Gastroesophageal sphincter (tissue), 3 donors: Measurements from ENCODE around the gene SAMD5.

Source experiments
- CTCF ChIP-seq, 4 experiments: fragments of 200-600 bp in 2 of 4; fragments of 450-650 bp in 2 of 4; sonication (generic) in 1 of 4; IDR thresholded peaks; one replicate each; pipeline ENCODE4 v1.5.1; 2017 to 2019; ENCODE audit warnings: antibody characterized with exemption in 4 of 4, mild to moderate bottlenecking in 2 of 4, moderate library complexity in 2 of 4
- EP300 ChIP-seq: sonication (generic); formaldehyde crosslinking; IDR thresholded peaks from one replicate; pipeline ENCODE4 v1.6.1; 2017; ENCODE audit warnings: antibody characterized with exemption, mild to moderate bottlenecking
- POLR2A ChIP-seq, 2 donors: fragments of 450-650 bp; IDR thresholded peaks; one replicate each; pipeline ENCODE4 v1.6.1; 2017; ENCODE audit warnings: antibody characterized with exemption in 2 of 2, mild to moderate bottlenecking in 2 of 2, moderate library complexity in 1 of 2
- POLR2AphosphoS5 ChIP-seq: sonication (generic); formaldehyde crosslinking; IDR thresholded peaks from one replicate; pipeline ENCODE4 v1.6.1; 2017; ENCODE audit warnings: antibody characterized with exemption

- TF ChIP-seq CTCF (IDR thresholded peaks at IDR 0.05): no peak
- TF ChIP-seq EP300: no peak
- TF ChIP-seq POLR2A (IDR thresholded peaks at IDR 0.05): no peak
- TF ChIP-seq POLR2AphosphoS5: no peak
Measured at GRCh38 chr6:147507162-147508041, 1.1 kb upstream of the SAMD5 start.
